Ovary (tissue), 3 donors: ENCODE results near the gene OR10J1.

Experiments used
- POLR2A ChIP-seq: fragments of 450-650 bp; IDR thresholded peaks from one replicate; pipeline ENCODE4 v1.6.1; 2017; ENCODE audit warnings: antibody characterized with exemption, mild to moderate bottlenecking, moderate library complexity
- TF ChIP-seq, protein P1 (sequence below), 3 donors: fragments of 450-650 bp in 2 of 3; fragments of 200-600 bp in 1 of 3; IDR thresholded peaks; one replicate each; pipeline versions ENCODE4 v1.5.1 to v1.8.0; 2016 to 2022; ENCODE audit warnings: antibody characterized with exemption in 3 of 3, mild to moderate bottlenecking in 1 of 3
- donor health status: DM: no; HTN: no; CAD: no.

DNA sequence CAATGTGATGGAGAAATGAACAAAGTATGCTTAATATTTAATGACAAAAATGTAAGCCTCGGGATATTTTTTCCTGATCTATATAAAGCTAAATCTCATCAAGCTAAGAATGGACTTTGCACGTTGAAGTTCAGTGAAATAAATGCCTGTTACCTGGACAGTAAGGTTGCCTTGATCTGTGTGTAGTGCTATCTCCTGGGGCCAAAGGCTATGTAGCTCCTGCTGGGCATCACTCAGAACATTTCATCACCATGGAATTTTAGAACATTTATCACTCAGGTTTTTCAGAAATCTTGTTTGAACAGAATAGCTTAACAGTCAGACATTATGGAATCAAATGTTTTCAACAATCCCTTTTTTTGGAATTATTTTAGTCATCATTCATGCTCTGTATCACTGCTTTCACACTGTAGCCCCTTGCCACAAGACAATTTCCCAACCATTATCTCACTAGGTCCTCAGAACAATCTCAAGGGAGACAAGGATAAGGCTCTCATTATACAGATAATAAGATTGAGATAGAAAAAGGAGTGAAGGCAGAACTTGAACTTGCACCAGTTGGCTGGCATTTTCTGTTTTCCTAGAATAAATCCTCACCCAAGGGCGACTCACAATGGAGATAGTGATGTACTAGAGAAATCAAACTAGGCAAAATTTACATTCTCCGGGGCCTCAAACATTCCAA, 3.7 kb downstream of the OR10J1 start:
- TF ChIP-seq, protein P1, sequence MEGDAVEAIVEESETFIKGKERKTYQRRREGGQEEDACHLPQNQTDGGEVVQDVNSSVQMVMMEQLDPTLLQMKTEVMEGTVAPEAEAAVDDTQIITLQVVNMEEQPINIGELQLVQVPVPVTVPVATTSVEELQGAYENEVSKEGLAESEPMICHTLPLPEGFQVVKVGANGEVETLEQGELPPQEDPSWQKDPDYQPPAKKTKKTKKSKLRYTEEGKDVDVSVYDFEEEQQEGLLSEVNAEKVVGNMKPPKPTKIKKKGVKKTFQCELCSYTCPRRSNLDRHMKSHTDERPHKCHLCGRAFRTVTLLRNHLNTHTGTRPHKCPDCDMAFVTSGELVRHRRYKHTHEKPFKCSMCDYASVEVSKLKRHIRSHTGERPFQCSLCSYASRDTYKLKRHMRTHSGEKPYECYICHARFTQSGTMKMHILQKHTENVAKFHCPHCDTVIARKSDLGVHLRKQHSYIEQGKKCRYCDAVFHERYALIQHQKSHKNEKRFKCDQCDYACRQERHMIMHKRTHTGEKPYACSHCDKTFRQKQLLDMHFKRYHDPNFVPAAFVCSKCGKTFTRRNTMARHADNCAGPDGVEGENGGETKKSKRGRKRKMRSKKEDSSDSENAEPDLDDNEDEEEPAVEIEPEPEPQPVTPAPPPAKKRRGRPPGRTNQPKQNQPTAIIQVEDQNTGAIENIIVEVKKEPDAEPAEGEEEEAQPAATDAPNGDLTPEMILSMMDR (IDR thresholded peaks at IDR 0.05): no peak
- TF ChIP-seq POLR2A: no peak
